Measurements from ENCODE around the gene MSI2.

The MSI2 gene

DNA sequence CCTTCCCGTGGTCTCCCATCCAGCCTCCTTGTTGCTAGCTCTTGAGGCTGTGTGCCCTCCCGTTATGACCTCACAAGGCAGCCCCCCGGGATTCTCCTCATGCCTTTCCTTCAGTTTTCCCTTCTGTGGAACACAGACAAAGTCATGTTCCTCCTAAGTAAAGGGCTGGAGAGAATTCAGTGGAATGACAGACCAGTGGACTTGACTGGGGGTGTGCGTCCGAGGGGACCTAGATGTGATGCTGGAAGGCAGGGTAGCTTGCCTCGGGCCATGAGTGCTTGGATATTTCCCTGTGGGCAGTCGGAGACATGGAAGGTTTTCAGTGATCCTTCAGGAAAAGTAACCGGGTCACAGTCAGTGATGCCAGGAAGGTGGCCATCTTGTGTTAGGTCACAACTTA, 247.9 kb downstream of the MSI2 start:
- TF ChIP-seq, protein P1, sequence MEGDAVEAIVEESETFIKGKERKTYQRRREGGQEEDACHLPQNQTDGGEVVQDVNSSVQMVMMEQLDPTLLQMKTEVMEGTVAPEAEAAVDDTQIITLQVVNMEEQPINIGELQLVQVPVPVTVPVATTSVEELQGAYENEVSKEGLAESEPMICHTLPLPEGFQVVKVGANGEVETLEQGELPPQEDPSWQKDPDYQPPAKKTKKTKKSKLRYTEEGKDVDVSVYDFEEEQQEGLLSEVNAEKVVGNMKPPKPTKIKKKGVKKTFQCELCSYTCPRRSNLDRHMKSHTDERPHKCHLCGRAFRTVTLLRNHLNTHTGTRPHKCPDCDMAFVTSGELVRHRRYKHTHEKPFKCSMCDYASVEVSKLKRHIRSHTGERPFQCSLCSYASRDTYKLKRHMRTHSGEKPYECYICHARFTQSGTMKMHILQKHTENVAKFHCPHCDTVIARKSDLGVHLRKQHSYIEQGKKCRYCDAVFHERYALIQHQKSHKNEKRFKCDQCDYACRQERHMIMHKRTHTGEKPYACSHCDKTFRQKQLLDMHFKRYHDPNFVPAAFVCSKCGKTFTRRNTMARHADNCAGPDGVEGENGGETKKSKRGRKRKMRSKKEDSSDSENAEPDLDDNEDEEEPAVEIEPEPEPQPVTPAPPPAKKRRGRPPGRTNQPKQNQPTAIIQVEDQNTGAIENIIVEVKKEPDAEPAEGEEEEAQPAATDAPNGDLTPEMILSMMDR (IDR thresholded peaks at IDR 0.05; ENCODE audit: insufficient read depth, low read depth, low read length, missing control alignments), result no peak
- DNase-seq (ENCODE audit: low read depth), result no peak
- H3K4me3 ChIP-seq (ENCODE audit: low read depth, low read length), result no peak overlapping the region

- H3K4me3 ChIP-seq (ENCODE audit: low read depth, low read length), result no peak overlapping the region
- DNase-seq (ENCODE audit: low read depth), result no peak
- TF ChIP-seq, protein P1 (IDR thresholded peaks at IDR 0.05; ENCODE audit: insufficient read depth, low read depth, low read length, missing control alignments), result no peak
These were observed 249.8 kb downstream of the MSI2 start for GRCh38 chr17:57505841-57506773.

DNA sequence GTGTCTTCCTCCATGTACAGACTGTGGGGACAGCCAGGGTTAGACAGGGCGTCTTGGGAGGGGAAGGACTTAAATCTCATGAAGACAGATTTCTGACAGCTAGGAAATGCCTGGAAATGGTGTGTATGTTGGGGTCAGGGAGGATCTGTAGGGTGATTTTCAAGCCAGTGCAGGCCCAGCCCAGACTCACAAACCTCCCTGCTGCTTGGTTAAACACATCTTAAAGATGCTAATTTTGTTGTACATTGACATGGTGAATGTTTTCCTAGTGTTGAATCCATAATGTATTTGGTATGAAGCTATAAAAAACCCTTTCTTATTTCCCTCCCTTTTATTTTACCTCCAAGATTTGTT, 250.4 kb downstream of the MSI2 start:
- no peak for DNase-seq (ENCODE audit: low read depth)
- TF ChIP-seq, protein P1 (IDR thresholded peaks at IDR 0.05; ENCODE audit: insufficient read depth, low read depth, low read length, missing control alignments), result no peak
- H3K4me3 ChIP-seq (ENCODE audit: low read depth, low read length), result no peak overlapping the region

- no peak for DNase-seq (ENCODE audit: low read depth)
- TF ChIP-seq, protein P1 (IDR thresholded peaks at IDR 0.05; ENCODE audit: insufficient read depth, low read depth, low read length, missing control alignments), result no peak
- H3K4me3 ChIP-seq (ENCODE audit: low read depth, low read length), result no peak overlapping the region
These were observed 251.5 kb downstream of the MSI2 start for GRCh38 chr17:57507828-57508227.

DNA sequence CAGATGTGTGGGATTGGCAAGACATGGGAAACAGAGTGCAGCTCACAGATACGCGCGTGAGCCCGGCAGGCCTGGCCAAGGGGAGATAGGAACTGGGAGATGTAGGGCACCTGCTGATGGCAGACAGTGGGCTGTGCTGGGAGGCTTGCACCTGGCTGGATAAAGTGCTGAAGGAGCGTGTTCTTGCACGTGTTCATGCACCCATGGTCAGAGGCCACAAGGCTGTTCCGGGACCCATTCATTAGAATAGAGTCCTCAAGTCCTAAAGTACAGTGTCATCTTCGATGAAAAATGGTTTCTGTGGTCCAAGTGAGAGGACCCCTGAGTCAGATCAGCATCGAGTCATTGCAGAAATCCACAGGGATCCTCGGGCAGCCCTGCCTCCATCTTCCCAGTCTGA, 252.3 kb downstream of the MSI2 start:
- TF ChIP-seq, protein P1 (IDR thresholded peaks at IDR 0.05; ENCODE audit: insufficient read depth, low read depth, low read length, missing control alignments), result no peak
- no peak for DNase-seq (ENCODE audit: low read depth)
- H3K4me3 ChIP-seq (ENCODE audit: low read depth, low read length), result no peak overlapping the region

- DNase-seq (ENCODE audit: low read depth), result no peak
- TF ChIP-seq, protein P1 (IDR thresholded peaks at IDR 0.05; ENCODE audit: insufficient read depth, low read depth, low read length, missing control alignments), result no peak
- H3K4me3 ChIP-seq (ENCODE audit: low read depth, low read length), result no peak overlapping the region
These were observed 255.3 kb downstream of the MSI2 start for GRCh38 chr17:57511475-57512123.
